Ishikawa (cell line): ENCODE data around the gene EVL.
A peak's percentile ranks its signal among the peaks of the same experiment; 100 is the strongest.

Experiments
- CEBPB ChIP-seq: IDR thresholded peaks from 2 replicates; pipeline ENCODE4 v1.6.1; 2012
- CREB1 ChIP-seq: IDR thresholded peaks from 2 replicates; pipeline ENCODE4 v1.6.1; 2012; ENCODE audit warnings: low read depth
- EGR1 ChIP-seq: IDR thresholded peaks from 2 replicates; pipeline ENCODE4 v1.6.1; 2012
- EP300 ChIP-seq: IDR thresholded peaks from 2 replicates; pipeline ENCODE4 v1.6.1; 2012; ENCODE audit warnings: borderline replicate concordance
- FOXM1 ChIP-seq: IDR thresholded peaks from 2 replicates; pipeline ENCODE4 v1.6.1; 2012; ENCODE audit warnings: low read depth, borderline replicate concordance
- MAX ChIP-seq: IDR thresholded peaks from 2 replicates; pipeline ENCODE4 v1.6.1; 2012
- NFIC ChIP-seq: IDR thresholded peaks from 2 replicates; pipeline ENCODE4 v1.6.1; 2012
- RAD21 ChIP-seq: IDR thresholded peaks from 2 replicates; pipeline ENCODE4 v1.6.1; 2012; ENCODE audit warnings: low read depth
- REST ChIP-seq: IDR thresholded peaks from 2 replicates; pipeline ENCODE4 v1.6.1; 2012; ENCODE audit warnings: low read depth, mild to moderate bottlenecking
- TAF1 ChIP-seq: IDR thresholded peaks from 2 replicates; pipeline ENCODE4 v1.6.1; 2012; ENCODE audit warnings: low read depth, mild to moderate bottlenecking
- TCF12 ChIP-seq: IDR thresholded peaks from 2 replicates; pipeline ENCODE4 v1.6.1; 2012; ENCODE audit warnings: low read depth
- TEAD4 ChIP-seq: IDR thresholded peaks from 2 replicates; pipeline ENCODE4 v1.6.1; 2012
- YY1 ChIP-seq: IDR thresholded peaks from 2 replicates; pipeline ENCODE4 v1.6.1; 2012; ENCODE audit warnings: low read depth
- ZBTB7A ChIP-seq: IDR thresholded peaks from 2 replicates; pipeline ENCODE4 v1.6.1; 2012; ENCODE audit warnings: low read depth
- TF ChIP-seq, protein P1 (sequence below): IDR thresholded peaks from 2 replicates; pipeline ENCODE4 v1.6.1; 2012

The EVL gene

DNA sequence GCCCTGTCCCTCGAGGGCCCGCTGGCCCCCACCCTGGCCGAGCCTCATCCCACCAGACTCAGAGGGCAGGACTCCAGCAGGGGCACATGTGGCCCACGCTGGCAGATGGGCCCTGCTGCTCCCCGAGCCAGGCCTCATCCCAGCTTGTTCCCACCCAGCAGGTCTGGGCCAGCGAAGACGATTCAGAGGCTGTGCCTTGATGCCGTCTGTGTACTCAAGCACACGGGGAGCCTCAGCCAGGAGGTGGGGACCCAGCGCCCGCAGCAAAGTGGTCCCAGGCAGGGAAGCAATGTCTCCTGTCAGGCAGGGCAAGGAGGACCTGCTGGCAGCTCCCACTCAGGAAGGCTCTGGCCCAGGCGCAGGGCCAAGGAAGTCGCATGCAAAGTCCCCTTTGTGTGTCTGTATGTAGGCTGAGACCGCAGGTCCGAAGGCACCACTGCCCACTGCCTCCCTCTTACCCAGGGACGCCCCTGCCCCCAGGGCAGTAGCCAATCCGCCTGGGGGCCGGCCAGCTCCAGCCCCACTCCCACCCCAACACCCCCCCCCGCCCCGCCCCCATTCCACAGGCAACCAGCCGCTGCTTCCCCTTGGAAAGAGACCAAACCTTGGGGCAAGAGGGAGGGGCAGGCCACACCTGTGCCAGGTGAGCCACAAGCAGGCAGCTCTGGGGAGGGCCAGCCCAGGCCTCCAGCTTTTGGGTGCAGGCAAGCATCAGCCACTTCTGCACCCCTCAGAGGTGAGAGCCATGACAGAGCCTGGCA is 84.8 kb downstream of the EVL start:
- TF ChIP-seq MAX (0 out of 2 replicates have a peak, but pooled peaks have one; percentile 11), NFIC (peak; percentile 44; the same call in 1 of the 2 replicates), FOXM1 (no peak)

DNA sequence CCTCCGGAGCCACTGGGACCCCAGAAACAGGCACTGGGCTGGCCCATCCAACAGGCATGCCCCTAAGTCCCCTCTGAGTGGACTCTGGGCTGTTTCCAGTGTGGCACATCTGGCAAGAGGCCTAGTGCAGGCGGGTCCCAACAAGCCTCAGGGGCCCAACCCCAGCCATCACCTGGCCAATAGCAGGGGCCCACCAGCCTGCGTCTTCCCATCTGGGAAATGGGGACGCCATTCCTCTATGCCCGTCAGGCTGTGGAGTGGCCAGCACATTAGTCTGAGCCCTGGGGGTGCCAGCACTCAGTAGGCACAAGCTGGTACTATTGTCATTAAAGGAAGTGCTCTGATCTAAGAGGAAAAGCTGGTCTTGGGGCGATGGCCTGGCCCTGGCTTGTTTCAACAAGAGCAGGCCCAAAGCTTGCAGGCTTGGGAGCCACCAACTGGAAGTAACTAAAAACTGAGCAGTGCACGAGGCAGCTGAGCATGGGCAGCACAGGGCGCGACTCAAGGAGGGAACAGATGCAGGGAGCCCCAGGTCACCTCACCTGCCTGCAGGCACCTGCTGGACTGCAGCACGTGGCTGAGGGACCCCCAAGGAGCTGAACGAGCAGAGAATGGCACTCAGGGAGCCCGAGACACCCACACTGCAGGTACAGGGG is 85.8 kb downstream of the EVL start:
- TF ChIP-seq, protein P1, sequence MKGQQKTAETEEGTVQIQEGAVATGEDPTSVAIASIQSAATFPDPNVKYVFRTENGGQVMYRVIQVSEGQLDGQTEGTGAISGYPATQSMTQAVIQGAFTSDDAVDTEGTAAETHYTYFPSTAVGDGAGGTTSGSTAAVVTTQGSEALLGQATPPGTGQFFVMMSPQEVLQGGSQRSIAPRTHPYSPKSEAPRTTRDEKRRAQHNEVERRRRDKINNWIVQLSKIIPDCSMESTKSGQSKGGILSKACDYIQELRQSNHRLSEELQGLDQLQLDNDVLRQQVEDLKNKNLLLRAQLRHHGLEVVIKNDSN: no peak
- TF ChIP-seq TCF12 (no peak), CREB1 (no peak), FOXM1 (no peak), EGR1 (no peak), CEBPB (no peak), YY1 (no peak), NFIC (no peak), RAD21 (no peak)

DNA sequence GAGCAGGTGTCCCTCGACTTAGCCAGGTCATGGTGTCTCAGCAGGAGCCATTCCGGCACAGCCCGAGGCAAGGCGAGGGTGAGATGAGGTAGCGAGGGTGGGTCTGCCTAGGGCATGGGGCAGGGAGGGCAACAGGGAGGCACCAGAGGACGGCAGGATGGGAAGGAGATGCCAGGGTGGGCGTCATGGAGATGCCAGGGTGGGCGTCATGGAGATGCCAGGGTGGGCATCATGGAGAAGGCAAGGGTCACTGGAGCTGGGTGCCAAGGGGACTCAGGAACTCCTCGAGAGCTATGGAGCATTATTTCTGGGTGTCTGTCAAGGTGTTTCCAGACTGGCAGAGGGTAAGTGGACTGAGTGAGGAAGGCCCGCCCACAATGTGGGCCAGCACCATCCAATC is 86.9 kb downstream of the EVL start:
- TF ChIP-seq RAD21 (no peak), FOXM1 (no peak), MAX (no peak), TCF12 (no peak), REST (no peak)

DNA sequence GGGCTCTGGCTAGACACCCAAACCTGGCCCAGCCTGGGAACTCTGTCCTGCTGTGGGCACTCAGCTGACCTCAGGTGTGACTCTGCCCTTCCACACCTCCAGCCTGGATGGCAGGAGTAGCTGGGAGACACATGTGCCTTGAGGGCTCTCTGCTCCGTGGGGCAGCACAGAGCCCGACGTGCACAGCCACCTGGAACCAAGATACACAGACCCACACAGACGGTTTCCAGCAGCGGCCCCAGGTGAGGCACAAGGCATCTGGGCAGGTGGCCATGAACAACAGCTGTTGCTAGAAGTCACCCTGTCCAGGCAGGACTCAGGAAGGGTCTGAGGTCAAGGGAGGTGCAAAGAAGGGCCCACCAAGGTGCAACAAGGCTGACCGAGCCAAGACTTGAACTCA is 88.3 kb downstream of the EVL start:
- TF ChIP-seq, protein P1: no peak
- no peak for TF ChIP-seq NFIC
- no peak for TF ChIP-seq TEAD4
- TF ChIP-seq ZBTB7A: no peak
- no peak for TF ChIP-seq REST
- TF ChIP-seq TCF12: no peak
- no peak for TF ChIP-seq YY1
- TF ChIP-seq MAX: no peak
- TF ChIP-seq CREB1: no peak
- TF ChIP-seq EP300: no peak

- no peak for TF ChIP-seq REST
- TF ChIP-seq NFIC: no peak
- no peak for TF ChIP-seq EP300
- TF ChIP-seq TEAD4: no peak
- TF ChIP-seq ZBTB7A: no peak
- no peak for TF ChIP-seq EGR1
- TF ChIP-seq, protein P1: peak; percentile 55
- no peak for TF ChIP-seq CEBPB
- no peak for TF ChIP-seq CREB1
- no peak for TF ChIP-seq TAF1
- 0 out of 2 replicates have a peak, but pooled peaks have one; percentile 40 for TF ChIP-seq TCF12
- no peak for TF ChIP-seq FOXM1
- TF ChIP-seq YY1: no peak
- TF ChIP-seq RAD21: peak; percentile 55
- 0 out of 2 replicates have a peak, but pooled peaks have one; percentile 27 for TF ChIP-seq MAX
Observed at GRCh38 chr14:100155049-100155621, 89.9 kb downstream of the EVL start.
